ENCODE measurements around the gene BICC1. TPM values are rescaled to one million over a fixed set of nuclear protein-coding genes. Genes with fewer than 3 reads are reported as not detected.
"Not testable (repeated sequence)": the region's sequence is repeated elsewhere in the genome, so short reads cannot be mapped to it uniquely, and the experiment has no call there.

The BICC1 gene
- total RNA-seq, 1 donor from 2014 or later = 41.0 TPM

GRCh38 chr10:58590924-58591323 is 78.3 kb downstream of the BICC1 start:
- no peak overlapping the region for H3K4me3 Mint-ChIP-seq (ENCODE audit: unreplicated experiment)
- no peaks in the 10 kb centered on the region for H3K27me3 Mint-ChIP-seq (ENCODE audit: unreplicated experiment)
- no peak for TF ChIP-seq CTCF (IDR thresholded peaks at IDR 0.05)
- DNase-seq (ENCODE audit: extremely low spot score, unreplicated experiment) = no peak
- H3K9me3 Mint-ChIP-seq (ENCODE audit: unreplicated experiment) = peaks cover 9% of the 10 kb centered on the region
- peaks cover 9% of the 10 kb centered on the region for H3K36me3 Mint-ChIP-seq (ENCODE audit: unreplicated experiment)
- H3K4me1 Mint-ChIP-seq (ENCODE audit: unreplicated experiment) = peaks cover 47% of the 10 kb centered on the region
- H3K27ac Mint-ChIP-seq (ENCODE audit: unreplicated experiment) = peak overlapping the region; percentile 85

GRCh38 chr10:58593008-58593407 is 80.3 kb downstream of the BICC1 start:
- peaks cover 18% of the 10 kb centered on the region for H3K36me3 Mint-ChIP-seq (ENCODE audit: unreplicated experiment)
- peaks cover 36% of the 10 kb centered on the region for H3K4me1 Mint-ChIP-seq (ENCODE audit: unreplicated experiment)
- no peaks in the 10 kb centered on the region for H3K27me3 Mint-ChIP-seq (ENCODE audit: unreplicated experiment)
- H3K27ac Mint-ChIP-seq (ENCODE audit: unreplicated experiment) = no peak overlapping the region
- peaks cover 25% of the 10 kb centered on the region for H3K9me3 Mint-ChIP-seq (ENCODE audit: unreplicated experiment)
- no peak for DNase-seq (ENCODE audit: extremely low spot score, unreplicated experiment)
- no peak for TF ChIP-seq CTCF (IDR thresholded peaks at IDR 0.05)
- H3K4me3 Mint-ChIP-seq (ENCODE audit: unreplicated experiment) = no peak overlapping the region

- H3K27me3 Mint-ChIP-seq (ENCODE audit: unreplicated experiment); H3K27ac Mint-ChIP-seq (ENCODE audit: unreplicated experiment); H3K4me1 Mint-ChIP-seq (ENCODE audit: unreplicated experiment); H3K4me3 Mint-ChIP-seq (ENCODE audit: unreplicated experiment); DNase-seq (ENCODE audit: extremely low spot score, unreplicated experiment): not testable (repeated sequence)
- Mint-ChIP-seq H3K36me3 (ENCODE audit: unreplicated experiment) (peaks cover 24% of the 10 kb centered on the region), H3K9me3 (ENCODE audit: unreplicated experiment) (peaks cover 31% of the 10 kb centered on the region)
Measured at GRCh38 chr10:58597211-58597610, 84.5 kb downstream of the BICC1 start.

- DNase-seq (ENCODE audit: extremely low spot score, unreplicated experiment) = no peak
- Mint-ChIP-seq H3K36me3 (ENCODE audit: unreplicated experiment) (peaks cover 17% of the 10 kb centered on the region), H3K4me3 (ENCODE audit: unreplicated experiment) (no peak overlapping the region), H3K9me3 (ENCODE audit: unreplicated experiment) (peaks cover 27% of the 10 kb centered on the region), H3K27me3 (ENCODE audit: unreplicated experiment) (no peaks in the 10 kb centered on the region), H3K27ac (ENCODE audit: unreplicated experiment) (no peak overlapping the region), H3K4me1 (ENCODE audit: unreplicated experiment) (peaks cover 8% of the 10 kb centered on the region)
- no peak for TF ChIP-seq CTCF (IDR thresholded peaks at IDR 0.05)
Measured at GRCh38 chr10:58599927-58600553, 87.4 kb downstream of the BICC1 start.

DNA sequence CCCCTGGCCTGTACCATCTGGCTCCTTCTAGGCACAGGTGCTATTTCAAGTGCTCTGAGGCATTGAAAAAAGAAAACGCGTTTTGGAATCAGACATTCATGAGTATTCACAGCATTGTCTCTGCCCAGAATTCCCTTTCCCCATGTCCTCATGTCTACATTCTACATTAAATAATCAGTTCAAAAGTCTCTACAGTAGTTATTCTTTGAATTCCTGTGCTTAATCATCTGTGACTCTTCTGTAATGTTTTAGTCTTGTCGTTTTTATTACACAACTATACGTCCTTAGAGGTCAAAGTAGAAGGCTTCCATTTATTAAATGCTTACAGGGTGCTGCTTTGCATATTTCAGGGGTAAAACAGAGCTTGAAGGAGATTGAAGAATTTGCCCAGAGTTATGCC is 95.7 kb downstream of the BICC1 start:
- peaks cover 14% of the 10 kb centered on the region for H3K36me3 Mint-ChIP-seq (ENCODE audit: unreplicated experiment)
- DNase-seq (ENCODE audit: extremely low spot score, unreplicated experiment) = no peak
- no peak for TF ChIP-seq CTCF (IDR thresholded peaks at IDR 0.05)
- H3K9me3 Mint-ChIP-seq (ENCODE audit: unreplicated experiment) = peaks cover 10% of the 10 kb centered on the region
- peak overlapping the region; percentile 39 for H3K27ac Mint-ChIP-seq (ENCODE audit: unreplicated experiment)
- no peak overlapping the region for H3K4me3 Mint-ChIP-seq (ENCODE audit: unreplicated experiment)
- no peaks in the 10 kb centered on the region for H3K27me3 Mint-ChIP-seq (ENCODE audit: unreplicated experiment)
- peaks cover 46% of the 10 kb centered on the region for H3K4me1 Mint-ChIP-seq (ENCODE audit: unreplicated experiment)

Measured in osteocyte (in vitro differentiated cells).